ENCODE results near the gene SIRPD. TPM values are rescaled to one million over a fixed set of nuclear protein-coding genes. Genes with fewer than 3 reads are reported as not detected.
A peak's percentile ranks its signal among the peaks of the same experiment; 100 is the strongest.

Gene SIRPD
- total and polyA plus RNA-seq, 2 donors (not counting 1 experiment from before 2014, with no cell fraction given), result not detected

DNA sequence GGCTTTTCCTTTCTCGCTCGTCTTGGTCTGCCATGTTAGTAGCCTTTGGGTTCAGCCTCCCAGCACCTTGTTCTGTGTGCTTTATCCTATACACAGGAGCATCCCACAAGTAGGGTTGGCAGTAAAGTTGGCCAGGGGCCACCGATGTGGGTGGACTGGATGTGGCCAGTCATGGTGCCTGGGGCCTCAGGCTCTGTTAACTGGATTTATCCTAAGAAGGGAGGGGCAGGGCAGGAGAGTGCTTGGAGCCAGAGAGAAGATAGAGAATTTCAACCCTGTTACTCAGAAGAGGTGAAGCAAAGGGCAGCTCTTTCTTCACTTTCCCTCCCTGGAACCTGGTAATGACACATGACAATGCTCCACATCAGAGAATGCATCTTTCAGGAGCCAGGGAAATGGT is 52.1 kb downstream of the SIRPD start:
- Histone ChIP-seq H2AFZ (ENCODE audit: insufficient read depth, low read depth, low read length, poor library complexity, severe bottlenecking) (no peak overlapping the region), H3K27ac (ENCODE audit: low read length in 2 of 2) (no peak overlapping the region), H3K9me3 (ENCODE audit: control extremely low read depth in 1 of 3, control insufficient read depth in 2 of 3, insufficient read depth in 1 of 3, low read length in 2 of 3) (peaks cover 0 to 4% (median 3%) of the 10 kb centered on the region in 3 donors), H3K9ac (ENCODE audit: low read length) (no peak overlapping the region), H4K20me1 (ENCODE audit: control insufficient read depth, insufficient read depth, low read length, poor library complexity, severe bottlenecking) (no peaks in the 10 kb centered on the region), H3K27me3 (replicated peaks in 1 of 4; ENCODE audit: control extremely low read depth in 1 of 4, control insufficient read depth in 3 of 4, insufficient read depth in 4 of 4, low read length in 3 of 4) (peaks cover 0 to 22% (median 6%) of the 10 kb centered on the region in 4 experiments), H3K79me2 (ENCODE audit: control insufficient read depth, insufficient read depth, low read length) (no peaks in the 10 kb centered on the region), H3K36me3 (replicated peaks in 1 of 2; ENCODE audit: control extremely low read depth in 1 of 2, control insufficient read depth in 1 of 2, extremely low read depth in 1 of 2, insufficient read depth in 2 of 2, low read length in 1 of 2) (no peaks in the 10 kb centered on the region), H3K4me2 (replicated peaks; ENCODE audit: low read depth, low read length, poor library complexity, severe bottlenecking) (no peak overlapping the region), H3K4me3 (ENCODE audit: control extremely low read depth in 1 of 5, extremely low read depth in 1 of 5, insufficient read depth in 1 of 5, low read depth in 2 of 5, low read length in 4 of 5) (no peak overlapping the region), H3K4me1 (ENCODE audit: control insufficient read depth in 2 of 2, insufficient read depth in 2 of 2, low read length in 2 of 2) (peaks cover 0 to 3% of the 10 kb centered on the region in 2 donors)
- Mint-ChIP-seq H3K9me3 (ENCODE audit: insufficient read depth) (no peaks in the 10 kb centered on the region), H3K27me3 (peaks cover 47% of the 10 kb centered on the region), H3K27ac (peak overlapping the region; percentile 33), H3K4me1 (peaks cover 2% of the 10 kb centered on the region), H3K4me3 (no peak overlapping the region)
- 96% methylated on average over 3 of the region's 3 CpGs for WGBS (ENCODE audit: insufficient coverage)
- no peak for TF ChIP-seq EZH2 (IDR thresholded peaks at IDR 0.05; ENCODE audit: borderline replicate concordance, insufficient read depth, low read depth, low read length, poor library complexity, severe bottlenecking)
- TF ChIP-seq, protein P1, sequence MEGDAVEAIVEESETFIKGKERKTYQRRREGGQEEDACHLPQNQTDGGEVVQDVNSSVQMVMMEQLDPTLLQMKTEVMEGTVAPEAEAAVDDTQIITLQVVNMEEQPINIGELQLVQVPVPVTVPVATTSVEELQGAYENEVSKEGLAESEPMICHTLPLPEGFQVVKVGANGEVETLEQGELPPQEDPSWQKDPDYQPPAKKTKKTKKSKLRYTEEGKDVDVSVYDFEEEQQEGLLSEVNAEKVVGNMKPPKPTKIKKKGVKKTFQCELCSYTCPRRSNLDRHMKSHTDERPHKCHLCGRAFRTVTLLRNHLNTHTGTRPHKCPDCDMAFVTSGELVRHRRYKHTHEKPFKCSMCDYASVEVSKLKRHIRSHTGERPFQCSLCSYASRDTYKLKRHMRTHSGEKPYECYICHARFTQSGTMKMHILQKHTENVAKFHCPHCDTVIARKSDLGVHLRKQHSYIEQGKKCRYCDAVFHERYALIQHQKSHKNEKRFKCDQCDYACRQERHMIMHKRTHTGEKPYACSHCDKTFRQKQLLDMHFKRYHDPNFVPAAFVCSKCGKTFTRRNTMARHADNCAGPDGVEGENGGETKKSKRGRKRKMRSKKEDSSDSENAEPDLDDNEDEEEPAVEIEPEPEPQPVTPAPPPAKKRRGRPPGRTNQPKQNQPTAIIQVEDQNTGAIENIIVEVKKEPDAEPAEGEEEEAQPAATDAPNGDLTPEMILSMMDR (IDR thresholded peaks at IDR 0.05), result no peak
- intact Hi-C loops (cut with micrococcal nuclease), result no loop called here
- ChIA-PET POLR2A (no interaction called here), CTCF (interaction anchor here (1.1 to 5.7 kb wide), 6 partner anchors 14 to 193 kb away, joined by 3 to 85 read pairs (median 28); partner anchors contain the start of gene NSFL1C)
- no peak for DNase-seq
- ATAC-seq (ENCODE audit: low read depth), result no peak

DNA sequence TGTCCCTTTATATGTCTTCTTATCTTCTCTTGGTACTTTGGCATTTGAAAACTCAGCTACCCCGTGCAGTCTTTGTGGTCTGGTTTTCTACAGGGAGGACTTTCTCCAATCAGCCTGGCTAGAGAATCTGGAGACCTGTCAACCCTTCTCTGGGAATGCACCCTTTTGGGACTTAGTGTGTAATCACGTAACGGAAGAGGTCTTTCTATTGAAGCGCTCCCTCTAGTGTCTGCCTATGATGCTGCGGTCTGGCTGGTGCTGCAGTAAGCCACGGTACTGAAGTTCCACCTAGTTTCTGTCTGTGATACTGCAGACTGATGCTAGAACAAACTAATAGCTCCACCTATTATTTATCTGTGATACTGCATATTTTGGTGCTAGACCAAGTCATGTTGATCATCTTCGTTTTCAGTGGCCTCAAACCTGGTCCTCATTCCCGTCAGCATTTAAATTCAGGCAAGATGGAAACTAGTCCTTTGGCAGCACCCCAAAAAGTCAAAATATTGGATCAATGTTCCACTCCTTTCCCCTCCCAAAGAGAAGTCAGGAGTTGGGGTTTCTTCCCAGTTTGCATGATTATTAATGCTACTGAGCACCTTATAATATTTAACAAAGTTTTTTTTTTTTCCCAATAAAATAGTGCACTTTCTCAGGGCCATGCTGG is 53.8 kb downstream of the SIRPD start:
- Histone ChIP-seq H4K20me1 (ENCODE audit: control insufficient read depth, insufficient read depth, low read length, poor library complexity, severe bottlenecking) (no peaks in the 10 kb centered on the region), H3K4me2 (replicated peaks; ENCODE audit: low read depth, low read length, poor library complexity, severe bottlenecking) (no peak overlapping the region), H3K27me3 (replicated peaks in 1 of 4; ENCODE audit: control extremely low read depth in 1 of 4, control insufficient read depth in 3 of 4, insufficient read depth in 4 of 4, low read length in 3 of 4) (peaks cover 0 to 29% (median 10%) of the 10 kb centered on the region in 4 experiments), H3K27ac (ENCODE audit: low read length in 2 of 2) (no peak overlapping the region), H3K79me2 (ENCODE audit: control insufficient read depth, insufficient read depth, low read length) (no peaks in the 10 kb centered on the region), H3K4me3 (ENCODE audit: control extremely low read depth in 1 of 5, extremely low read depth in 1 of 5, insufficient read depth in 1 of 5, low read depth in 2 of 5, low read length in 4 of 5) (no peak overlapping the region), H2AFZ (ENCODE audit: insufficient read depth, low read depth, low read length, poor library complexity, severe bottlenecking) (no peak overlapping the region), H3K9me3 (ENCODE audit: control extremely low read depth in 1 of 3, control insufficient read depth in 2 of 3, insufficient read depth in 1 of 3, low read length in 2 of 3) (peaks cover 0 to 4% (median 3%) of the 10 kb centered on the region in 3 donors), H3K36me3 (replicated peaks in 1 of 2; ENCODE audit: control extremely low read depth in 1 of 2, control insufficient read depth in 1 of 2, extremely low read depth in 1 of 2, insufficient read depth in 2 of 2, low read length in 1 of 2) (no peaks in the 10 kb centered on the region), H3K9ac (ENCODE audit: low read length) (no peak overlapping the region), H3K4me1 (ENCODE audit: control insufficient read depth in 2 of 2, insufficient read depth in 2 of 2, low read length in 2 of 2) (peaks cover 0 to 3% of the 10 kb centered on the region in 2 donors)
- no peaks in the 10 kb centered on the region for H3K9me3 Mint-ChIP-seq (ENCODE audit: insufficient read depth)
- WGBS (ENCODE audit: insufficient coverage), result 2% methylated on average over 5 of the region's 8 CpGs
- DNase-seq (peak; percentile 91), ATAC-seq (ENCODE audit: low read depth) (peak; percentile 100)
- no peak overlapping the region for H3K4me3 Mint-ChIP-seq
- POLR2A ChIA-PET, result interaction anchor here (0.8 kb wide), 1 partner anchor 38 kb away, joined by 4 read pairs; the partner anchor contains the start of gene NSFL1C
- no peak overlapping the region for H3K27ac Mint-ChIP-seq
- TF ChIP-seq, protein P1 (IDR thresholded peaks at IDR 0.05), result peak; percentile 100
- no peak for TF ChIP-seq EZH2 (IDR thresholded peaks at IDR 0.05; ENCODE audit: borderline replicate concordance, insufficient read depth, low read depth, low read length, poor library complexity, severe bottlenecking)
- intact Hi-C loops (cut with micrococcal nuclease), result loop anchor here (1.0 kb wide), 6 partner anchors 36 to 385 kb away; partner anchors contain the start of genes FKBP1A and PSMF1
- peaks cover 58% of the 10 kb centered on the region for H3K27me3 Mint-ChIP-seq
- H3K4me1 Mint-ChIP-seq, result peaks cover 2% of the 10 kb centered on the region
- CTCF ChIA-PET, result interaction anchor here (0.6 to 5.7 kb wide), 60 partner anchors 8 to 621 kb away, joined by 3 to 85 read pairs (median 5); partner anchors contain the start of genes FKBP1A, NSFL1C and SNPH
